Measurements from ENCODE around the gene TLCD3B.
"Not testable (repeated sequence)": the region's sequence is repeated elsewhere in the genome, so short reads cannot be mapped to it uniquely, and the experiment has no call there.

TLCD3B gene

DNA sequence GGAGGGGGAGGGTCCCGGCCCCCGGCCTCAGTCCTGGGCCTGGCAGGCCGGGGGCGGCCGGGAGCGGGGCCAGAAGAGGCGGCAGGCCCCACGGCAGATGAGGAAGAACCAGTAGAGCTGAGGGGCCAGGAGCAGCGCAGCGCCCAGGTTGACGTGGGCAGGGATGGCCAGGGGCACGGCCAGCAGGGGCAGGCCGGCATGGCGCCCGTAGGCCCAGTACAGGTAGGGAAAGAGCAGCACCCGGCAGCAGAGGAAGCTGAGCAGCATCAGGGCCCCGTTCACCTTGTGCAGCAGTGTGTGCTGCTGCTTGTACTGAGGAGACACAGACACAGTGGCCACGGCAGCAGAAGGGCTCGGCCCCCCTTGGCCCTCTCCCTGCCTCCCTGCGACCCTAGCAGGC is 5.9 kb downstream of the TLCD3B start:
- no peak for DNase-seq

DNA sequence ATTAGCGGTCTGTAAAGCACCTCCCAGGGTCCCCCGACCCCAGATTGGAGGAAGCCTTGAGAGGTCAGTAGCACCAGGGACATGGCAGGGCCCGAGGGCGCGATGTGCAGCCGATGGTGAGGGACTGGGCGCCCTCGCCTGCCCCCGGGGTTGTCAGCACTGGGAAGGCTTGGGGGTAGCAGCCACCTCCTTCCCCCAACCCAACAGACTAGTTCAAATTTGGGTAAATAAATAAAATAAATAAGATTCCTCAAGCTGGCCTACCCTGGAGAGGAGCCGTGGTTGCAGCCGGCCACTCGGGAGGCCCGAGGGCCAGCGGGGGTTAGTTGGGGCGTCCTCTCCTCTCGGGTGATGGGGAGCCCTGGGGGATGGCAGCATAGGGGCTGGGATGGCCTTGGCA is 6.6 kb downstream of the TLCD3B start:
- DNase-seq = no peak

DNA sequence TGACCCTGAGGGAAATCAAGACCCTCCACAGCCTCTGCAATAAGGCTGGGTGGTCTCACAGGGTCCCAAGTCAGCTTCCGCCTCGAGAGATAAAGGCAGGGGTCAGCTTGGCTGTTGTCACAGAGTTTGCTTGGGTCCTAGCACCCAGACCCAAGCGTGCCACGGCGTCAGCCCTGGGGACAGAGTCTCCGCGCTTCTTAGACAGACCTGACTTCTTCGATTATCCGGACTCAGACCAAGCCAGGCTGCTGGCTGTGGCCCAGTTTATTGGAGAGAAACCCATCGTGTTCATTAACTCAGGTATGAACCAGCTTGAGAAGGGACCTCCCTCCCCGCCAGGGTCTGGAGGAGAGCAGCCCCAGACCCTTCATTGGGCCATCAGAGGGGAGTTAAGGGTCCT is 7.5 kb downstream of the TLCD3B start:
- no peak for DNase-seq

DNA sequence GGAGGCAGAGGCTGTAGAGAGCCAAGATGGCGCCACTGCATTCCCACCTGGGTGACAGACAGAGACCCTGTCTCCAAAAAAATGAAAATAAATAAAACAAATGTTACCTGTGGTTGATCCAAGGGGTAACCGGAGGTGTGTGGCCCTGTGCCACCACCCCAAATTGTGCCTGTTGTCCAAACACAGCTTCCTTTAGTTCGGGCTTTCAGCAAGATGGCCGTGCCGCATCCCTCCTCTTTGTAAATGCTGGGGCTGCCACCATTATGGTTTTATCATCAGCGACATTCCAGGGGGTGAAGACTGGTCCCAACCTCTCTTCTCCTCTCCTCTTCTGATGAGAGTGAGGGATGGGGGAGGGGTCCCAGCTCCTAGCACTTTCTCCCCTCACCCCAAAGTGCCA is 8.2 kb downstream of the TLCD3B start, which contains the start of gene C16orf92:
Gene C16orf92 (plus strand): TSS at position 312 of the 400 bp plus-strand sequence. CDS start 143 bp downstream, outside the sequence.
- DNase-seq = no peak

DNA sequence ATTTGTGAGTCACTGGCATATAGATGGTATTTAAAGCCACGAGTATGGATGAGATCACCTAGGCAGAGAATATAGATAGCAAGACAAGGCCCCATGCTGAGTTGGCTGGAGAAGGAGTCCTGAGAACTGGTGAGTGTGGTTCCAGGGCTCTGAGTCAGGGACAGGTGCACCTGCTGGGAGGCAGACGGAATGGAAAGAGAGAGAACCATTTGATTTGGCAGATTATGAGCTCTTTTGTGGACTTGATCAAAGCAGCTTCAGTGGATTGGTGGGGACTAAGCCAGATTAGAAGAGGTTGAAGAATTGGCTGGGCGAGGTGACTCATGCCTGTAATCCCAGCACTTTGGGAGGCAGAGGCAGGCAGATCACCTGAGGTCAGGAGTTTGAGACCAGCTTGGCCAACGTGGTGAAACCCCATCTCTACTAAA is 12.3 kb downstream of the TLCD3B start:
- DNase-seq = no peak

DNA sequence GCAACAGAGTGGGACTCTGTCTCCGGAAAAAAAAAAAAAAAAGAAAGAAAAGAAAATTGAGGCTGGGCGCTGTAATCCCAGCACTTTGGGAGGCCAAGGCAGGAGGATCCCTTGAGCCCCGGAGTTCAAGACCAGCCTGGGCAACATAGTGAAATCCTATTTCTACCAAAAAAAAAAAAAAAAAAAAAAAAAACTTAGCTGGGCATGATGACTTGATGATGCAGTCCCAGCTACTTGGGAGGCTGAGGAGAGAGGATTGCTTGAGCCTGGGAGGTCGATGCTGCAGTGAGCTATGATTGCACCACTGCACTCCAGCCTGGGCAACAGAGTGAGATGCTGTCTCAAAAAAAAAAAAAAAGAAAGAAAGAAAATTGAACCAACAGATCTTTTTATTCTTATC is 13.1 kb downstream of the TLCD3B start:
- DNase-seq = not testable (repeated sequence)

DNA sequence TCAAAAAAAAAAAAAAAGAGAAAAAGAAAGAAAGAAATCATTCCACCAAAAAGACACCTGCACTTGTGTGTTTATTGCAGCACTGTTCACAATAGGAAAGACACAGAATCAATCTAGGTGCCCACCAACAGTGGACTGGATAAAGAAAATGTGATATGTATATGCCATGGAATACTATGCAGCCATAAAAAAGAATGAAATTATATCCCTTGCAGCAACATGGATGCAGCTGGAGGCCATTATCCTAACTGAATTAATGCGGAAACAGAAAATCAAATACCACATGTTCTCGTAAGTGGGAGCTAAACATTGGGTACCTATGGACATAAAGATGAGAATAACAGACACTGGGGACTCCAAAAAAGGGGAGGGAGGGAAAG is 13.8 kb downstream of the TLCD3B start:
- DNase-seq = no peak

DNA sequence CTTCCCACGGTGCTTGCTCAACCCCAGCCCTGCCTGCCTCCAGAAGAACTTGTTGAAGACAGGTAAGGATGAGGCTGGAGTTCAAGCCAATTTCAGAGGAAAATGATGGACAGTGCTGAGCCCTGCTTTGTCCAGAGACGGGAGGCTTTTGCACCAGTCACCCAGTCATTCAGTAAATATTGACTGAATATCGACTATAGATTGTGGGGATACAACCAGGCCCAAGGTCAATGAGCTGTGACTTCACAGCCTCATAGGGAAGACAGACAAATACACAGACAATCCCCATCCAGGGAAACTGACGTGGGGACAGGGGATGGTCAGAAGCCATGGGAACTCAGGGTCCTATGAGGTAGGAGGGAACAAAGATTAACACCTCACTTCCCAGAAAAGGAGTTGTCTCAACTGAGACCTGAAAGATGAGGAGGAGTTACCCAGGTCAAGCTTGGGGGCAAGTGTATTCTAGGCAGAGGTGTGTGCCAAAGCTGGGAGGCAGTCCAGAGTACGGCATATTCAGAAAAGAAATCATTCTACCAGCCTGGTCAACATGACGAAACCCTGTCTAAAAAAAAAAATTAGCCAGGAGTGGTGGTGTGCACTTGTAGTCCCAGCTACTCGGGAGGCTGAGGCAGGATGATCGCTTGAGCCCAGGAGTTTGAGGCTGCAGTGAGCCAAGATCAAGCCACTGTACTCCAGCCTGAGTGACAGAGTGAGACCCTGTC is 14.4 kb downstream of the TLCD3B start:
- no peak for DNase-seq

DNA sequence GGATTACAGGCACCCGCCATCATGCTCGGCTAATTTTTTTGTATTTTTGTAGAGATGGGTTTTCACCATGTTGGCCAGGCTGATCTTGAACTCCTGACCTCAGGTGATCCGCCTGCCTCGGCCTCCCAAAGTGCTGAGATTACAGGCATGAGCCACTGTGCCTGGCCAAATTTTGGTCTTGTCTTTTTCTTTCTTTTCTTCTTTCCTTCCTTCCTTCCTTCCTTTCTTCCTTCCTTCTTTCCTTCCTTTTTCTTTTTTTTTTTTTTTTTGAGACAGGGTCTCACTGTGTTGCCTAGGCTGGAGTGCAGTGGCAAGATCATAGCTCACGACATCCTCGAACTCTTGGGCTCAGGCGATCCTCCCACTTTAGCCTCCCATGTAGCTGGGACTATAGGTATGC is 15.6 kb downstream of the TLCD3B start:
- not testable (repeated sequence) for DNase-seq

DNA sequence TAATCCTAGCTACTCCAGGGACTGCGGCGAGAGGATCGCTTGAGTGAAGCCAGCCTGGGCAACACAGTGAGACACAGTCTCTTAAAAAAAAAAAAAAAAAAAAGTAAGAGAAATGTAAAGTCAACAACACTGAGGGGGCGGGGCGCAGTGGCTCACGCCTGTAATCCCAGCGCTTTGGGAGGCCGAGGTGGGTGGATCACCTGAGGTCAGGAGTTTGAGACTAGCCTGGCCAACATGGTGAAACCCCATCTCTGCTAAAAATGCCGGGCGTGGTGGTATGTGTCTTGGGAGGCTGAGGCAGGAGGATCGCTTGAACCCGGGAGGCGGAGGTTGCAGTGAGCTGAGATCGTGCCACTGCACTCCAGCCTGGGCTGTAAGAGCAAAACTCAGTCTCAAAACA is 18.5 kb downstream of the TLCD3B start:
- not testable (repeated sequence) for DNase-seq

DNA sequence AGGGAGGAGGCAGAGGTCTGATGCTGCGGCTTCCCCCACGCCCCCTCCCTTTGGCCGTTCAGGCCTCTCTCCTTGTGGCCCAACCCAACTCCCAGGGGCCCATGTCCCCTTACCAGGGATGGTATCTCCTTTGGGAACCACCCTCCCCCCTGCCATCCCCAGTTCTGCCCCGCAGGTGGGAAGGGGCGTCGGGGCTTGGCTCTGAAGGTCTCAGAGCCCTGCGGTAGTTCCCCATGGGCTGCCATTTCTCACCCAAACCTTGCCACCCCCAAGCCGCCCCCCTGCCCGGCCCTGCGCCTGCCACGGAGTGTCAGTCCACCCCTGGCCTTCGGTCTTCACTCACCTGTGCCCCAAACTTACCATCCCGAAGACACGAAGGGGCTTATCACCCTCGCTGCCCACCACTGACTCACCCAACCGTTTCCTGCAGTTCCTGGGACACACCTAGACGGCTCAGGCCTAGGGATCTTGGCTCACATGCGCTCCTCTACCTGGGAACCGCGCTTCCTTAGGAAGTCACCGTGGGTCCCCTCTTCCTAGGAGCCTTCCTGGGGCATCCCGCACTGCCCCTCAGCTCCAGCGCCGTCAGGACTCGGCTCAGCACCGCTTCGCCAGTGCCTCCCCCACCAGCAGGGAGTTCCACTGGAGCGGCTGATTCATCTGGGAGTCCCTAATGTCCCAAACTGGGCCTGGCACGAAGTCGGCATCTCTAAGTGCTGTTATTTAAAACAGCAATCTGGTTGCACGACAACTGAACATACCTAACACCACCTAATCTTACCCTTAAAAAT is 19.2 kb downstream of the TLCD3B start:
- no peak for DNase-seq

DNA sequence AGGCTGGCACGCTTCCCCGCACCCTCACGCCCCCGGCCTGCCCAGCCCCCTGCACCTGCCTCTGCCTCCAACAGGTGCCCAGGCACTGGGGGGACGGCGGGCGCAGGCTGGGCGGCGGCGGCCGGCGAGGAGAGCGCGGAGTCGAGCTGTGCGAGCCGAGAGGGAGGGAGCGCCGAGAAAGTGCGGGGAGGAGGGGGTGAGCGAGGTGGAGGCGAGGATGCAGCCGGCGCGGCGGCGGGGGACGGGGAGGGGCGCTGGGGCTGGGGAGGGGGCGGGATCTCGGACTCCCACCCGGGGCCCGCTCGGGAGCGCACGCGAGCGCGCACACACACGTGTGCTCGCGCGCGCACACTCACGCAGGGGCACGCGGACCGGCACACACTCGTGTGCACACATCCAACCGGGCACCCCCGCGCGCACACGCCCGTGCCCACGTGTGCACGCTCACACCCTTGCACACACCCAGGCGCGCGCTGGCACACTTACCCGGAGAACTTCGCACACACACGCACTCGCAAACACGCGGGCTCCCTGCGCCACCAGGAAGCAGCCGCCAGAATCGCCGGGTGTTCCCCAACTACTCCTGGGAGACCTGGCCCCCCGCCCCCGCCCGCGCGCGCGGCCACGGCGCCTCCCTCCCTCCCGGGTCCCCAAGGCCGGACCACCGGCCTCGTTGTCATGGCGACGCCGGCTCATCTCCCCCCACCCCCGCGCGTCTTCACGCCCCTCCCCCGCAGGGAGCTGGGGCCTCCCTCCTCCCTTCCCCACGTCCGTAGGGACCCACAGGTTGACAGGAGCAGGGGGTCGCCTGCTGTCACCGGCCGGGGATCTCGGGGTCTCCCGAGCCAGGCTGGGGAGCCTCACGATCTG is 20.0 kb downstream of the TLCD3B start, which contains the start of gene DOC2A:
Gene DOC2A (minus strand): TSS at position 184 of the 870 bp plus-strand sequence. CDS start 805 bp downstream, outside the sequence.
- no peak for DNase-seq

DNA sequence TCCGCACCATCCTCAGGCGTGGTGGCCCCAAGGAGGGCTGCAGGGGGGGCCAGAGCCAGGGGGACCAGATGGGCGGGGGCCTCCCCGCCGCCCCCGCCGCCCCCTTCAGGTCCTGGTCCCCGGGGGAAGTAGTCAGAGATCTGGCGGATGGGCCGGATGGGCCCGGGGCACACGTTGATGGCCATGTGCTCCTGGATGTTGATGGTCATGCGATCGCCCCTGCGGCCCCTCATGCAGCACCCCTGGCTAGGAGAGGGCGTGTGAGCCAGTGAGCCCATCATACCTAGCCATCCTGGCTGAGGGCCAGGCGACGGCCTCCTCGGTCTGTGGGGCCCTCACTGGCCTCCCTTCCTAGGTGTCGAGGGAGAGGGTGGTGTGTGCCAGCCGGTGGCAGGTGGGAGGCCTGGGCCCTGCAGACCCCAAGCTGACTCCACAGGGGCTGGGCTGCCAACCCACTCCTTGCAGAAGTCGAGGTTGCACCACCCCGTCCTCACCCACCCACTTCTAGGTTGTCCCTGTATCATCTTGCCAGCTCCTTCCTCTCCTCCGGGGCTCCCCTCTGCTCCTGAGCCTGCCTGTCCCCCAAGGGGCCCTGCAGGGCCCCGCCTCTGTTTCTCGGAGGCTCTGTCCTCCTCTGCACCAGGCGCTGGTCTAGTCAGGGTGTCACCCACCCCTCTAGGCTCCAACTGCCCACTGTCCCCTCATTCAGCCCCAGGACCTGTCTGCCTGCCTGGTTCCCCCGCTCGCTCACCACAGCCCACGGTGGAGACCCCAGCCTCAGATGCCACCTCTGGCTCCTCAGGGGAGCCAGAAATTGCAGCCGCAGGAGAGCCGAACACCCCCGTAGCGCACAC is 20.9 kb downstream of the TLCD3B start:
- no peak for DNase-seq

DNA sequence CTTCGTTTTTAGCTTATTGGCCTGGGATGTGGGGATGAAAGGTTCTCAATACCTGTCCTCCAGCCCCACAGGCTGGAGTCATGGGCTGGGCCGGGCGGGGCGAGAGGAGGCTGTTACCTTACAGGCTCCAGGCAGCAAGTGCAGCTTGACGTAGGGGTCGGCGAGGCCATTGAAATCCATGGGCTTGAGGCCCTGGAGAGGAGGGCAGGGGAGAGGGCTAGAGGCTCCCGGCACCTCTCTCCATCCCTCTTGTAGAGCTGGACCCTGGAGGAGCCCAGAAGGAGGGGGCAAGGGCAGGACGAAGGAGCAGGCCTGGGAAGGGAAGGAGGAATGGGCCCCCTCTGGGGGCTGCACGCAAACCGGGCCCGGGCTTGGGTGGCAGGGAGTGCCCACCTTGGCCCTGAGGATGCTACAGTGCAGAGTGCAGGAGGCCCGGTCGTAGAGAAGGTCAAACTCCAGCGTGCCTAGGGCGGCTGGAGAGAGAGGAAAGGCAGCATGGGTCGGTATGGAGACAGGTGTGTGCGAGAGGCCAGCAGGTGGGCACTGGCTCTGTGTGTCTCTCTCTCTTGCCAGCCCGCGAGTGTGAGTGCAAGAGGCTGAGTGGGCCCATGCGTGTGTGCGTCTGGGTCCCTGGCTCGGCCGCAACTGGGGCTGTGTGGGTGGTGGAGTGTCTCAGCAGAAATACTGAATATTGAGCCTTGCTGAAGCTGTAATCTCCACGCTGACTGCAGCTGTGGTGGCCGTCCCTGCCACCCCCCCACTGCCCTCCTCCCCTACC is 21.8 kb downstream of the TLCD3B start:
- no peak for DNase-seq

DNA sequence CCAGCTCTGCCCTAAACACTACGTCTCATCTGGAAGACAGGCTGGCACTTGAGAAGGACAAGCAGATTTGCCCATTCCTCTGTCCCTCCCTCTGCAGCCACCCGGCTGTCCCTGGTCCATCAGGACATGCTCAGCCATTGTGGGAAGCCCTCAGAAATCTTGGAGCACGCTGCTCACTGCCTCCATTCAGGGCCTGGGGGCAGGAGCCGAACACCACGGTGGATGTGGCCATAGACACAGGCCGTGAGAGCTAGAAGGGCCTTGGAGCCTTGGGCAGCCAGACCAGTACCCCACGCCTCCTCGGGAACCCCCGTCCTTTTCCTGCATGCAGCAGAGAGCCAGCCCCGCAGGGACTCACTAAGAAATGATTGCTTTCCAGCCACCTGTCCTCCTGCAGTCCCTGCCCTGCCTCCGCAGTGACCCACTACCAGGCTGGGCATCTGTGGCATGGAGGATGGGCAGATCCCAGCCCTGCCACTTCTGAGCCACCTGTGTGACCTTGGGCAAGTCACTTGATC is 23.6 kb downstream of the TLCD3B start:
- DNase-seq = no peak

DNA sequence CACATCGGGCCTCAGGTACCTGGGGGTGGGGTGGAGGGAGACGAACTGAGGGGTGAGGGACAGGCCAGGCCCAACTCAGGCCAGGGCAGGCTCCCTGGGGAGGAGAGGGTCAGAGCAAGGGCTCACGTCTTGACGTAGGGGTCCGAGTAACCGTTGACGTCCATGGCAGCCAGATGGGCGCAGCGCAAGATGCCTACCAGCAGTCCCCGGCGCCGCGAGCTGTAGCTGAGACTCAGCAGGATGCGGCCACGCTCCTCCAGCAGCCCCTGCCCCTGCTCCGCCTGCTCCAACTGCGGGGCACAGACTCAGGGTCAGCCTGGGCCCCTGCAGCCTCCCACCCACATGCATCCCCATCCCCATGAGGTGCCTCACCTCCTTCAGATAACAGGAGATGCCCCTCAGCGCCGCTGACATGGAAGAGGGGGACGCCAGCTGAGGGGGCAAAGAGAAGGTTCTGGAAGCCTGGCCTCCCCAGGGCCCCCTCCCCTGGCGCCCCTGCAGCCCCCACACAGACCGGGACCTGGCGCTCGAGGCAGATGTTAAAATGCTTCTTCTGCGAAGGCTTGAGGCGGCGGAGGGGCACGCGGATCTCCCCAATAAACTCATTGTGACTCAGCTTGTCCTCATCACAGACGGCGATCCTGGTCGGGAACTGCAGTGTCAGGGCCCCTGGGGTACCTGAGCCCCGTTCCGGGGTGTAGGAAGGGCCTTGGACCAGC is 24.3 kb downstream of the TLCD3B start:
- DNase-seq = no peak

DNA sequence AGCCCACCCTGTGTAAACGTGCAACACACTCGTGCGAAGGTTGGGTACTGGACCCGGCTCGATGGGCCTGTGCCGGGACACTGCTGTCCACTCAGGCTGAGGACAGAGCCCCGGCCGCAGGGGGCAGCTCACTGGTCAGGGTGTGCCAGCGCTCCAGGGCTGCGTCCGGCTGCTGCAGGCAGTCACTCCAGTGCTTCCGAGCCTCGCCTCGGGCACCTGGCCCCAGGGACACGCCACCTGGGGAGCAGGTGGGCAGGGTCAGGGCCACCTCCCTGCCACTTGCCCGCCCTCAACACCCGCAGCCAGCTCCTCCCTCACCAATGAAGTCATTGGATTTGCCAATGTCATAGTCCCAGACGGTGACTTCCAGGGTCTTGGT is 25.0 kb downstream of the TLCD3B start:
- DNase-seq = no peak

DNA sequence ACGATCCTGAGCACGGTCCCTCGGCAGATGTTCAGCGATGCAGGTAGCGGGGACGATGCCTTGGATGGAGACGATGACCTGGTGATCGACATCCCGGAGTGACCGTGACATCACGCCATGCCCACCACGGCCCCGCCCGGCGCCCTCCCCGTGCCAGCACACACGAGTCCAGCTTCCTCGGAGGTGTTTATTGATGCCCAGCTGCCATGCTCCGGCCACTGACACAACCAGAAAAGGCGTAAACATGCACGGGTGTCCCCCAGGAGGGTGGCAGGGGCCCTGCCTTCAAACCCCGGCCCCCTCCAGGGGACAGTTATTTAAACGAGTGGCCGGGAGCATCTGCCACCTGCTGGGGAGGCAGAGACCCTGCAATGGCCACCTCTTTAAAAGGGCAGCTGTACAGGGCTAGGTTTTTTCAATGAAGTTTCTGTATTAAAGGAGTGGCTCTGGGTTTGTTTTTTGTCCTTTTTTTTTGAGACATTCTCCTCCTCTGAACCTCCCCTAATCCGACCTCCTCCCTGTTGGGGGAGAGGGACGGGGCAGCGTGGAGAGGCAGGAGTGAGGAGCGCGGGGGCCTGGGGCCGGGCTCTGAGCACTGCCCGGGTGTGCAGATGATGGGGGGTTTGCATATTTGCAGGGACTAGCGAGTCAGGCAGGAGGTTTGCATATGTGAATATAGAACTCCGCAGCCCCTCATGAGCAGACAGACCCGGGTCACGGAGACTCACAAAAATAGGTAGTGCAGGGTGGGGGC is 25.6 kb downstream of the TLCD3B start:
- DNase-seq = no peak

DNA sequence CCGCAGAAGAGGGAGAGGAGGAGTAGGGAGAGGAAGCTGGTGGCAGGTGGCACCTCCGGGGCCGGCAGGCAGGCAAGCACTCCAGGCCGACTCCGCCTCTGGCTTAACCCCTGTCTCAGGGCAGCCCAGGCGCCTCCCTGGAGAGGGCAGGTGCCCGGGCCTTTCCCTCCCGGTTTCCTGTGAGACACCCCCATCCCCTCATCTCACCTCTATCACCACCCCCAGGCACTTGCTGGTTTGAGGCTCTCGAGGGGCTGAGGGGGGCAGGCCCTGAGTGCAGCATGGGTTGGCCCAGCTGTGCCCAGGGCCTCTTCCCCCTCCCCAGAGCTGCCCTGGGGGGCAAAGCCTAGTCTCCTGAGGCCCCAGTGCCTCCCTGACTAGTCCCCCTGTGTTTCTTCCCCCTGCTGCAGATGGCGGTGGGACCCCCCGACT is 26.2 kb downstream of the TLCD3B start:
- DNase-seq = no peak

DNA sequence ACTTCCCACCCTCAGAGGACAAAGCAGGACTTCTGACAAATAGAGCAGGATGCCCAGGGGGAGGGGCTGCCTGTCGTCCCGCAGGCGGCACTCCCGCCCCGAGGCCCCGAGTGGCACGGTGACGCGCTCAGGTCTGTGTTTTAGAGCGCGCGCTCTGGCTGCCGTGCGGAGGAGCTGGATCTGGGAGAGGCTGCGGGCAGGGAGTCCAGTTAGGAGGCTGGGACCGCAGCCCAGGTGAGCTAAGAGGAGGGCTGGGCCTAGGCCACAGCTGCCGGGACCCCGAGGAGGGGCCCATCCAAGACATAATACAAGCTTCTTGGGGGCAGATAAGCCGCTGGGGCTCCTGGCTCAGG is 26.7 kb downstream of the TLCD3B start:
- no peak for DNase-seq
